ENCODE measurements around the gene WNT7A. TPM values are rescaled to one million over a fixed set of nuclear protein-coding genes. Genes with fewer than 3 reads are reported as not detected.

The WNT7A gene
- total and polyA plus RNA-seq, 4 donors = not detected

DNA sequence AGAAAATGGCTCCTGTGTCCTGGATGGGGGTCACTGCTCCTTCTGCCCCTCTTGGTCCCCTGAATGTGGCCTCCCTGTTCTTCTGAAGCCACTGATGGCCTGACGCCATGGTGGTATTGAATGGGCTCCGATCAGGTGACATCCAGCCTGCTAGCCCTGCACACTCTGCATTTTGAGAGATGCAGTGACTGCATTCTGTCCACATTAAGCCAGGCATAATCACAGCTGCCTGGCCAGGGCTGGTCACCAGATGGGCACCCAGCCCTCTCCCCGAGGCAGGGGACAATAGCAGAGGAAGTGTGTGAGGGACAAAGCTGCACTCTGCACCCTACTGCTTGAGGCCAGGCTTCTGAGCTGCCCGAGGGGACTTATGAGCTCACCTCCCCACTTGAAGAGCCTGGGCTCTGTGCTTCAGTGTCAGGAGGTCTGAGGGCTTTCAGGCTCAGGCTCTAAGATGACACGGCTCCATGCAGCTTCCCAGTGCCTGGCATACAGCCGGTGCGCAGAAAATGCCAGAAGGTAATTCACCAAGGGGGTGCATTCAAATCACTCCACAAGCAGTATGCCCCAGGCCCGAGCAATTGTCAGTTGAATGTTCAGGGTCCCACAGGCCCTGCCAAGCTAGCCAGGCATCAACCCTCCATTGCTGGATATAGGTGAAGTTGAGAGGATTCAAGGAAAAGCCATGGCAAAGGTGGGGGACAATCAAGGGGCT is 56.8 kb downstream of the WNT7A start (continued):
- TF ChIP-seq CTCF (IDR thresholded peaks at IDR 0.05; ENCODE audit: low read depth, low read length, missing input control) (no peak), HNF4G (IDR thresholded peaks at IDR 0.05) (no peak), JUND (IDR thresholded peaks at IDR 0.05) (no peak)

- Histone ChIP-seq H3K4me1 (ENCODE audit: control insufficient read depth in 4 of 4, insufficient read depth in 4 of 4, low read length in 3 of 4) (no peaks in the 10 kb centered on the region), H3K27ac (ENCODE audit: low read depth in 1 of 2, low read length in 2 of 2) (no peak overlapping the region), H3K4me3 (ENCODE audit: low read depth in 1 of 3, low read length in 3 of 3) (no peak overlapping the region), H3K9me3 (ENCODE audit: control insufficient read depth in 4 of 4, low read length in 3 of 4) (peaks cover 8 to 16% (median 10%) of the 10 kb centered on the region in 4 donors), H3K27me3 (ENCODE audit: control insufficient read depth in 4 of 4, insufficient read depth in 4 of 4, low read length in 3 of 4) (peaks cover 0 to 7% (median 0%) of the 10 kb centered on the region in 4 donors), H3K36me3 (ENCODE audit: control insufficient read depth in 4 of 4, insufficient read depth in 3 of 4, low read depth in 1 of 4, low read length in 3 of 4) (no peaks in the 10 kb centered on the region), H3K9ac (ENCODE audit: low read depth in 1 of 2, low read length in 2 of 2) (no peak overlapping the region)
- TF ChIP-seq ATF3 (IDR thresholded peaks at IDR 0.05) (no peak), CTCF (IDR thresholded peaks at IDR 0.05; ENCODE audit: low read depth, low read length, missing input control) (no peak), REST (IDR thresholded peaks at IDR 0.05) (no peak), TAF1 (conservative IDR thresholded peaks at IDR 0.05) (no peak), EGR1 (IDR thresholded peaks at IDR 0.05; ENCODE audit: low read depth in 2 of 2) (no peak), RAD21 (IDR thresholded peaks at IDR 0.05) (no peak), SP1 (IDR thresholded peaks at IDR 0.05) (no peak), RXRA (IDR thresholded peaks at IDR 0.05) (no peak), HNF4A (conservative IDR thresholded peaks at IDR 0.05) (no peak)
- DNase-seq (ENCODE audit: low spot score) = no peak
- 83% methylated on average over 5 of the region's 5 CpGs for WGBS
Measured at GRCh38 chr3:13822042-13822441, 57.8 kb downstream of the WNT7A start.

- Histone ChIP-seq H3K27ac (ENCODE audit: low read depth in 1 of 2, low read length in 2 of 2) (no peak overlapping the region), H3K36me3 (ENCODE audit: control insufficient read depth in 4 of 4, insufficient read depth in 3 of 4, low read depth in 1 of 4, low read length in 3 of 4) (no peaks in the 10 kb centered on the region), H3K9ac (ENCODE audit: low read depth in 1 of 2, low read length in 2 of 2) (no peak overlapping the region), H3K9me3 (ENCODE audit: control insufficient read depth in 4 of 4, low read length in 3 of 4) (peaks cover 12 to 24% (median 19%) of the 10 kb centered on the region in 4 donors), H3K4me1 (ENCODE audit: control insufficient read depth in 4 of 4, insufficient read depth in 4 of 4, low read length in 3 of 4) (no peaks in the 10 kb centered on the region), H3K27me3 (ENCODE audit: control insufficient read depth in 4 of 4, insufficient read depth in 4 of 4, low read length in 3 of 4) (peaks cover 0 to 3% (median 0%) of the 10 kb centered on the region in 4 donors), H3K4me3 (ENCODE audit: low read depth in 1 of 3, low read length in 3 of 3) (no peak overlapping the region)
- DNase-seq (ENCODE audit: low spot score) = no peak
- WGBS = 73% methylated on average over 3 of the region's 3 CpGs
- TF ChIP-seq RAD21 (IDR thresholded peaks at IDR 0.05) (no peak), REST (IDR thresholded peaks at IDR 0.05) (no peak), SP1 (IDR thresholded peaks at IDR 0.05) (no peak), YY1 (IDR thresholded peaks at IDR 0.05) (no peak), NR2F2 (IDR thresholded peaks at IDR 0.05) (no peak), FOXA2 (IDR thresholded peaks at IDR 0.05) (no peak), GABPA (IDR thresholded peaks at IDR 0.05 in 1 of 2, conservative IDR thresholded peaks at IDR 0.05 in 1 of 2) (no peak), HNF4G (IDR thresholded peaks at IDR 0.05) (no peak)
- TF ChIP-seq, protein P1, sequence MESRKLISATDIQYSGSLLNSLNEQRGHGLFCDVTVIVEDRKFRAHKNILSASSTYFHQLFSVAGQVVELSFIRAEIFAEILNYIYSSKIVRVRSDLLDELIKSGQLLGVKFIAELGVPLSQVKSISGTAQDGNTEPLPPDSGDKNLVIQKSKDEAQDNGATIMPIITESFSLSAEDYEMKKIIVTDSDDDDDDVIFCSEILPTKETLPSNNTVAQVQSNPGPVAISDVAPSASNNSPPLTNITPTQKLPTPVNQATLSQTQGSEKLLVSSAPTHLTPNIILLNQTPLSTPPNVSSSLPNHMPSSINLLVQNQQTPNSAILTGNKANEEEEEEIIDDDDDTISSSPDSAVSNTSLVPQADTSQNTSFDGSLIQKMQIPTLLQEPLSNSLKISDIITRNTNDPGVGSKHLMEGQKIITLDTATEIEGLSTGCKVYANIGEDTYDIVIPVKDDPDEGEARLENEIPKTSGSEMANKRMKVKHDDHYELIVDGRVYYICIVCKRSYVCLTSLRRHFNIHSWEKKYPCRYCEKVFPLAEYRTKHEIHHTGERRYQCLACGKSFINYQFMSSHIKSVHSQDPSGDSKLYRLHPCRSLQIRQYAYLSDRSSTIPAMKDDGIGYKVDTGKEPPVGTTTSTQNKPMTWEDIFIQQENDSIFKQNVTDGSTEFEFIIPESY (IDR thresholded peaks at IDR 0.05) = no peak
Measured at GRCh38 chr3:13821126-13821525, 58.7 kb downstream of the WNT7A start.

Measured in liver (tissue), 9 donors.